NCI-H774 (cell line): ENCODE measurements around the gene DNM3.
A peak's percentile ranks its signal among the peaks of the same experiment; 100 is the strongest.

Source experiments
- DNase-seq: peaks from one replicate; lab custom pipeline; 2025; lab: John Stamatoyannopoulos, UW

The DNM3 gene

DNA sequence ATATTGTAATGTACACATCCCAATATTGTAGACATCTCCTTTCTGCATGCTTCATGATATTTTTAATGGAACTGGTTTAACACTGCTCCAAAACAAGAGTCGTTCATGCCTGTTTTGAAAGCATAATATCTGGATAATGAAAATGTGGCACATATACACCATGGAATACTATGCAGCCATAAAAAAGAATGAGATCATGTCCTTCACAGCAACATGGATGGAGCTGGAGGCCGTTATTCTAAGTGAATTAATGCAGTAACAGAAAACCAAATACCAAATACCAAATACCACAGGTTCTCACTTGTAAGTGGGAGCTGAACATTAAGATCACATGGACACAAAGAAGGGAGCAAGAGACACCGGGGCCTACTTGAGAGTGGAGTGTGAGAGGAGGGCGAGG, 487.0 kb downstream of the DNM3 start:
- no peak for DNase-seq

DNA sequence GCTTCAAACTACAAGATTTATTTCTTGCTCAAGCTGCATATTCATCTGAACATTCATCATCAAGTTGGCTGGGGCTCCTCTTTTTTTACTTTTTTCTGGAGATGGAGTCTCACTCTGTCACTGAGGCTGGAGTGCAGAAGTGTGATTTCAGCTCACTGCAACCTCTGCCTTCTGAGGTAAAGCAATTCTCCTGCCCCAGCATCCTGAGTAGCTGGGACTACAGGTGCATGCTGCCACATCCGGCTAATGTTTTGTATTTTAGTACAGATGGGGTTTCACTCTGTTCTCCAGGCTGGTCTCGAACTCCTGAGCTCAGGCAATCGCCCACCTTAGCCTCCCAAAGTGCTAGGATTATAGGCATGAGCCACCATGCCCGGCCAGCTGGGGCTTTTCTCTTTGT, 490.9 kb downstream of the DNM3 start:
- no peak for DNase-seq

- no peak for DNase-seq
Observed at GRCh38 chr1:172335377-172335776, 494.1 kb downstream of the DNM3 start.

DNA sequence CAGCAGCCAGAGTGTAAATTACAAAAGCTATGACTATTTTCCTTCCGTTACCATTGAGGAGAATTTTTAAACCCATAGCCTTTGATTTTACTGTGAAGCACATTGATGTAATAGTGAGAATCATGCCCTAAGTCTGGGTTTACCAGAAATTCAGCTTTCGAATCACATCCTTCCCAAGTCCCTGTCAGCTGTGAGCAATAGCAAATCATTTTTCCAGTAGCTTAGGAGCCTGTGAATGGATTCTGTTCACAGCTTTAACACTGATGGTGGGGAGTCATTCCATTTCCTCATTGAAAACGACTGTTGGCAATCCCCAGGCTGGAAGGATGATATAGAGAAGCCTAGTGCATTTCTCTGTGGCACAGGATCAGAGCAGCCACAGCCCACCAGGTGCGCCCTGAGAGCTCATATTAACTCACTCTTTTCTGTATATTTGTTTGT, 497.0 kb downstream of the DNM3 start:
- DNase-seq, result peak; percentile 11

DNA sequence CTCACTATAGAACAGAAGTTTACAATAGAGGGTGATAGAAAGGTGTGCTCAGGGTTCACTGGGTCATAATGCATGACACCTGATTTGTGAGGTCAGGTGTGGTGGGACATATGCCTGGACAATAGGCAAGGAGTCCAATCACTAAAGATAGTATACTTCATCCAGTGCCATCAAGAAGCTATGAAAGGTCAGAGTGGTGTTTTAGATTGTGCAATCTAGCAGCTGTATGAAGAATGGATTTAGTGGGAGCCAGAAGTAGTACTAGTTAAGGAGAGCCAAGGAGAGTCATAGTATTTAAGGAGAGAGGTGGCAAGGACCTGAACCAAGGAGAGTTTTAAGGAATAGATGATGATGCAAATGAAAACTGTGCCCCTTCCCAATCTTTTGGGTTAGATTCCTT, 498.5 kb downstream of the DNM3 start:
- DNase-seq, result no peak

- DNase-seq, result no peak
Observed at GRCh38 chr1:172340520-172340919, 499.2 kb downstream of the DNM3 start.

DNA sequence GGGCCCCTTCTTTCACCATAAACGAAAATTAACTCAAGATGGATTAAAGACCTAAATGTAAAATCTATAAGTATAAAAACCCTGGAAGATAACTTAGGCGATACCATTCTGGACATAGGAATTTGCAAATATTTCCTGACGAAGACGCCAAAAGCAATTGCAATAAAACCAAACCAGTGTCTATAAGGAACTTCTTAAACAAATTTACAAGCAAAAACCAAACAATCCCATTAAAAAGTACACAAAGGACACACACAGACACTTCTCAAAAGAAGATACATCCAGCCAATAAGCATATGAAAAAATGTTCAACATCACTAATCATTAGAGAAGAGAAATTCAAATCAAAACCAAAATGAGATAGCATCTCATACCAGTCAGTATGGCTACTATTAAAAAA, 500.4 kb downstream of the DNM3 start:
- DNase-seq, result no peak

DNA sequence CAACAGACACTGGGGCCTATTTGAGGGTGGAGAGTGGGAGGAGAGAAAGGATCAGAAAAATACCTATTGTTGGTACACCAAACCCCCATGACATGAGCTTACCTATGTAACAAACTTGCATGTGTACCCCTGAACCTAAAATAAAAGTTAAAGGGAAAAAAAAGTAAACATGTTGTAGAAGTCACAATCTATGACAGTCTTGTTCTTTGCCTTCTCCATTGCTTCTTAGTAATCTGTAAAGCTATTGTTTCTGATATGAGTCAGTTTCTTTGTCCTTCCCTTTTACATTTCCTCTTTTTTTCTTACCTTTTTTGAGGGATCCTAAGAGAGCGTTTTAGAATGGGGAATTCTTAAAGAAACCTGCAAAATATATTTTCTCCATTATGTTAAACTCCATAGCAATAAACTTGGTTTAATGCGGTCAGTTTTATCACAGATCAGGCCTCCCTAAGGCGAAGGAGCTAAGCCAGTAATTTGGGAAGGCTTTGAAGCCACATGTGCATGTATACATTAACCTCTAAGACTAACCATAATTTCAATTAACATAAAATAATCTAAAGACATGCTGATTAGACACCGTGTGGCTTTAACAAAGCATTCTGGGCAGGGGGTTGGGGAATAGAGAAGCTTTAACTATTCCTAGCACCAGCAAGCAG, 501.4 kb downstream of the DNM3 start:
- no peak for DNase-seq

- no peak for DNase-seq
Observed at GRCh38 chr1:172343240-172344160, 502.2 kb downstream of the DNM3 start.

- no peak for DNase-seq
Observed at GRCh38 chr1:172344444-172344843, 503.1 kb downstream of the DNM3 start.

DNA sequence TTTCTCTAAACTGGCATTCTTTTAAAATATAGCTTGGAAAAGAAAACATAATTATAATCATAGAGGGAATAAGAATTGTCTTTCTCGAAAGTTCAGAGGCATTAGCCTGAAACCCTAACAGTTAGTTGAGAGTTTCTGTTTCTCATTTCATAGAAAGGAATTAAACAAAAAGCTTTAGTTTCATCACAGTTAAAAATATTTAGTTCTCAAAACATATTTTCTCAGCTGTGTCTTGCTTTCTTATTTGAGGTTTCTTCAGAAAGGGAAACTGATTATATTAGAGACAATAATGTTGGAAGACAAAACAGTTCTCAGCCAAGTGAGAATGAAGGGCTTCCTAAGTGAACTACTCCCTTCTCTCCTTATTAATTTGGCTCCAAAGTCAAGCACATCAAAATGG, 503.8 kb downstream of the DNM3 start:
- no peak for DNase-seq

DNA sequence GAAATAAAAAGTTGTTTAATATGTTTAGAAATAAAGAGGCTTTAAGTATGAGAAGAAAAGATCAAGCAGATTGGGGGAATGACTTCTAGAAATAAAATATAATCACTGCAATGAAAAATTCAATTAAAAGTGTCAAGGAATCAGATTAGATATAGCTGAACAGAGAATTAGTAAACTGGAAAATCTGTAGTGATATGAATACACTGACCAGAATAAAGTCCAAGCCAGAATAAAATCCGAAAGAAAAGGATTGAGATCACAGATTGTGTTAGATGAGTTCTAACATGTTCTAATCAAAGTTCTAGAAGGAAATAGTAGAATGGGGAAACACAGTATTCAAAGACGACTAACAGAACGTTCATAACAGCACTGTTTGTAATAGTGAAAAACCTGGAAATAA, 506.1 kb downstream of the DNM3 start:
- no peak for DNase-seq

DNA sequence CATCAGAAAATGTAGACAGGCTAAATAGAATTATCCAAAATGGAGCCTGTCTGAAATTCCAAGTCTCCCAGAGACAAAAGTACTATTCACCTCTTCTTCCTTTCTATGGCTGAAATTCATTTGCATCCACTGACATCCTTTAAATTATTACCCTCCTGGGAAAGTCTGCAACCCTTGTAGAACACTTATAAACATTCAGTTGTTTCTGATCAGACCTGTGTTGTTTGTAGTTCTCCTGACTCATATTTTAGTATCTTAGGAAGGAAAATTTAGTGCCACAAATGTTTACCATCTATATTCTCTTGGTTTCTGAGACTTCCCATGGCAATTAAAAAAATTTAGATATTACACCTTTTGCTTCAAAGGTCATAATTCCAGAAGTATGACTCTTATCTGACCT, 509.6 kb downstream of the DNM3 start:
- no peak for DNase-seq

DNA sequence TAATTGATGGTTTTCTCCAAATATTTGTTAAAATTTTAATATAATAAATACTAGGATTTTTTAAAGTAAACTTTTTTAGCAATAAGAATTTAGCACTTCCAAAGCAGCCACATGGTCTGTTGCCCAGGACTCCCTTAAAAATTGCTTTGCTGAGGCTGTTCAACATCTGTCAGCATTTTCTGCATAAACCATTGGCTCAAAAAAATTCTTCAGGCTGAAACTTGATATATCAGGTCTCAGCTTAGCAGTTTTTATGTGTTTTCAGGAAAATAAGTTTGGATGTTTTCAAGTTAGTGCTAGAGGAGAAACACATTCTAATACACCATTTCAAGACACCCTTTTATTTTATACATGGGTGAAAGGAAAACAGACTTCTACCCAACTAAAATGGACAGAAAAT, 510.0 kb downstream of the DNM3 start:
- DNase-seq, result no peak

DNA sequence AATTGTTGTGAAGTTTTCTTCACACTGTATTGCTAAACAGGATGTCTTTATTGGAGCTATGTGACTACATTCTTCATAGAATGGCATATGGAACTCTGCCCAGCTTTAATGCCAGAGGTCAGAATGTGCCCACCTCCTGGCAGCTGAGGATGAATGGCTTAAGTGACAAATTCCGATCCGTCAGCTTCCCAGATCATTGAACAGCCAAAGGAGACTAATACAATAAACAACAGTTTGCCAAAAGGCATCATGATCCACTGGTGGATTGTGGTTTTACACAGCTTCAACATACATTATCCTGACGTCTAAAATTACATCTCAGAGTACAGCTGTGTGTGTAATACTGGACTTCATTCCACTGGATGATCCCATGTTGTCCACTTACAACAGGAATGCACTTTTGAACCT, 510.5 kb downstream of the DNM3 start:
- no peak for DNase-seq

- no peak for DNase-seq
Observed at GRCh38 chr1:172352435-172352834, 511.1 kb downstream of the DNM3 start.

GRCh38 chr1:172354291-172355274, 513.3 kb downstream of the DNM3 start:
- DNase-seq, result no peak

DNA sequence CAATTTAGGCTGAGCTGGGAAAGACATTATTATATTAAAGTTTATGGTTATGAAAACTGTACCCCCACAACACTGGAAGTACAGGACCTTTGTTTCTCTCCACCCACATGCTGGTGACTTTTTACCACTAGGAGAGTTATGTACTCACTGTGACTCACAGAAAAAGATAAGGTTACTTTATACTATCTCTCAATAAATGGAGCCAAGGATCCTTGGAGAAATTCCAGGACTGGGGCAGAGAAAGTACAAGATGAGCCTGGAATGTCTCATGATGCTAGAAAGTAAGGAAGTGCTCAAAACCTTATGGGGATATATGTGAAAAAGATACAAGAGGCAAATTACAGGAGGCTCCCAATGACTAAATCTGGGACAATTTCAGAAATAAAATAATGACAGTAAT, 515.3 kb downstream of the DNM3 start:
- DNase-seq, result no peak

DNA sequence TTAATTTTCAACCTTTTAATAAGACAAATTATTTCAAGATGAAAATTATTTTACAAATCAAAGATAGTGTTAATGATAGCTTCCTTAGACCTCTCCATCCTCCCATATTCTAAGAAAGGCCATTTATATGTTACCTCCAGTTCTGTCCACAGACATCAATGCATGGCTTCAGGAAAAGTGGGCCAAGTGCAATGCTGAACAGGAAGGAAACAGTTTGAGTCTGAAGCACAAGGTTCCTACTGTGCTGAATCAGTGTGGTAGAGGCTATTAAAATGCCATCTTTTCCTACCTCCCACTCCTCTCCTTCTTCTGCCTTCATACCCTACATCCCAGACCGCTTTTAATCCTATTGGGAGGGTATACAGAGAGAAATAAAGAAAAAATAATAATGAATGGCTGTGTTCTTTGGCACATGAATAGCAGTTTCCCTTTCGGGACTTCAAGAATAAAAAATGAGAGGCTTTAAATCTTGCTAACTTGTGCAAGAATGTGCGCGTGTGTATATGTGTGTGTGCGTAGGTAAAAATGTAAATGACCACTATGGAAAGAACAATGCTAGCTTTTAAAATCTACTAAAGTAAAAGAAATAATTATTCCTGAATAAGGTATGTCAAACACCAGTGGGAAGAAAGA, 516.6 kb downstream of the DNM3 start:
- no peak for DNase-seq

GRCh38 chr1:172359491-172359999, 518.2 kb downstream of the DNM3 start:
- DNase-seq, result peak; percentile 83

GRCh38 chr1:172360511-172360910, 519.2 kb downstream of the DNM3 start:
- no peak for DNase-seq

- DNase-seq, result no peak
Observed at GRCh38 chr1:172360985-172361384, 519.7 kb downstream of the DNM3 start.
